Progenitor cell of endocrine pancreas (in vitro differentiated cells): Measurements from ENCODE around the gene SPEF2. TPM values are rescaled to one million over a fixed set of nuclear protein-coding genes. Genes with fewer than 3 reads are reported as not detected.

Experiments
- DNase-seq: peaks from one replicate; pipeline ENCODE4 v3.0.0; 2021; ENCODE audit warnings: low spot score; ENCODE audit not compliant: unreplicated experiment
- H3K27ac Mint-ChIP-seq: 2 replicates; pipeline ENCODE4 v1.8.0; 2021; ENCODE audit warnings: mild to moderate bottlenecking, moderate library complexity, mixed read lengths
- H3K27me3 Mint-ChIP-seq: 2 replicates; pipeline ENCODE4 v1.8.0; 2021; ENCODE audit warnings: mixed read lengths
- H3K36me3 Mint-ChIP-seq: 2 replicates; pipeline ENCODE4 v1.8.0; 2022; ENCODE audit warnings: mixed read lengths; ENCODE audit not compliant: insufficient read depth
- H3K4me1 Mint-ChIP-seq: 2 replicates; pipeline ENCODE4 v1.8.0; 2021; ENCODE audit warnings: low read depth, mixed read lengths
- H3K4me3 Mint-ChIP-seq: 2 replicates; pipeline ENCODE4 v1.8.0; 2021; ENCODE audit warnings: low read depth, mild to moderate bottlenecking, moderate library complexity, mixed read lengths
- H3K9me3 Mint-ChIP-seq: 2 replicates; pipeline ENCODE4 v1.8.0; 2021; ENCODE audit warnings: low read depth, mixed read lengths
- total RNA-seq: library from RNA; stranded (reverse); gene quantifications from 2 replicates; pipeline ENCODE4 v1.2.1, GENCODE V29; 2021
- TF ChIP-seq, protein P1 (sequence below): fragments of 200-600 bp; sonication (generic); IDR thresholded peaks from one replicate; pipeline ENCODE4 v1.5.0; 2021; ENCODE audit warnings: antibody characterized with exemption, mild to moderate bottlenecking; ENCODE audit not compliant: unreplicated experiment

The SPEF2 gene
- total RNA-seq, 1 donor from 2014 or later, result 16.0 TPM

DNA sequence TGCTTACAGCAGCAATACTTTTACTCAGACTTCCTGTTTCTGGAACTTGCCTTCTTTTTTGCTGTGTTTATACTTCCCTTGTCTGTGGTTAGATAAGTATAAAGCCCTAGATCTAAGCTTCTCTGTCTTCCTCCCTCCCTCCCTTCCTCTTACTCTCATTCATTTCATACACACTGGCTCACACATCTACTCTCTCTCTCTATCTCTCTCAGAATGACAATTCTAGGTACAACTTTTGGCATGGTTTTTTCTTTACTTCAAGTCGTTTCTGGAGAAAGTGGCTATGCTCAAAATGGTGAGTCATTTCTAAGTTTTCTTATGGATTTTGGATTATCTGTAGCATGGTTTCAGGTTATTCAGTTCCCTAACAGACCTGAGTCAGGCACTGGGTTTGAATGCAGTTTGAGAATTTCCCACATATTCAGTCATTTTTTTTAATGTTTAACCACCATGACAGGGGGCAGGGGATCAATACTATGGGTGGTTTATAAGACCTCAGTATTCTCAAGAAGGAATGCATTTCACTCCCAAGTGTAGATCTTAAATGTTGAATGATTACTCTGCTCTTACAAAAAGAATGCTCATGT, 239.2 kb downstream of the SPEF2 start, which contains the start of gene IL7R:
IL7R (plus strand) TSS at position 127 of the 587 bp plus-strand sequence; CDS start at position 214, 87 bp downstream.
- no peak for DNase-seq
- H3K9me3 Mint-ChIP-seq, result no peaks in the 10 kb centered on the region
- H3K36me3 Mint-ChIP-seq, result no peaks in the 10 kb centered on the region
- TF ChIP-seq, protein P1, sequence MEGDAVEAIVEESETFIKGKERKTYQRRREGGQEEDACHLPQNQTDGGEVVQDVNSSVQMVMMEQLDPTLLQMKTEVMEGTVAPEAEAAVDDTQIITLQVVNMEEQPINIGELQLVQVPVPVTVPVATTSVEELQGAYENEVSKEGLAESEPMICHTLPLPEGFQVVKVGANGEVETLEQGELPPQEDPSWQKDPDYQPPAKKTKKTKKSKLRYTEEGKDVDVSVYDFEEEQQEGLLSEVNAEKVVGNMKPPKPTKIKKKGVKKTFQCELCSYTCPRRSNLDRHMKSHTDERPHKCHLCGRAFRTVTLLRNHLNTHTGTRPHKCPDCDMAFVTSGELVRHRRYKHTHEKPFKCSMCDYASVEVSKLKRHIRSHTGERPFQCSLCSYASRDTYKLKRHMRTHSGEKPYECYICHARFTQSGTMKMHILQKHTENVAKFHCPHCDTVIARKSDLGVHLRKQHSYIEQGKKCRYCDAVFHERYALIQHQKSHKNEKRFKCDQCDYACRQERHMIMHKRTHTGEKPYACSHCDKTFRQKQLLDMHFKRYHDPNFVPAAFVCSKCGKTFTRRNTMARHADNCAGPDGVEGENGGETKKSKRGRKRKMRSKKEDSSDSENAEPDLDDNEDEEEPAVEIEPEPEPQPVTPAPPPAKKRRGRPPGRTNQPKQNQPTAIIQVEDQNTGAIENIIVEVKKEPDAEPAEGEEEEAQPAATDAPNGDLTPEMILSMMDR, result no peak
- H3K27ac Mint-ChIP-seq, result no peak within 1 kb of the TSS
- H3K4me3 Mint-ChIP-seq, result no peak within 1 kb of the TSS
- no peaks in the 10 kb centered on the region for H3K27me3 Mint-ChIP-seq
- peaks cover 5% of the 10 kb centered on the region for H3K4me1 Mint-ChIP-seq

DNA sequence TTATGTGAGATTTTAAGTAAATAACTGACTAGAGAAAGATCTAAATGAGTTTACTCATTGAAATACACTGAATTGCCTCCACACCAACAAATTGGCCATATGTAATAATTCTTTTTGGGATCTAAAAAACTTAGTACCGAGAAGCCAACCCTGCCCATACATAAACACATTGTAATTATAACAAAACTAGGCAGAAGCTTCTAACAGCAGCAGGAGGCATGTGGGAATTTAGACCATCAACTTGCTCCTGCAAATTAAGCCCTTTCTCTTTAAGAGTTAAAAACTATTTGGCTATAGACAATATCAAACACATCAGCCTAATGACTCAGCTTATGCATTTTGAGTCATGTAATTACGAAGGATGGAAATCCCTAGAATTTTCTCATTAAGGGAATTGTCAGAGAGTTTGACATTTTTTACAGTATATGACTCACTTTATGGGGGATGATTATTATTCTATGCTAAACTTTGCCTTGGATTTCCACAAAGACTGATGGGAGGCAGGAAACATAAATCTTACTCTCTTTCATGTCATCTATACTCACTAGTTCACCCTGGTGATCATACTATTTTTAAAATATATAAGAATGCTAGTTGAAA, 240.0 kb downstream of the SPEF2 start:
- no peak overlapping the region for H3K4me3 Mint-ChIP-seq
- TF ChIP-seq, protein P1, result no peak
- no peaks in the 10 kb centered on the region for H3K36me3 Mint-ChIP-seq
- H3K4me1 Mint-ChIP-seq, result peaks cover 5% of the 10 kb centered on the region
- H3K9me3 Mint-ChIP-seq, result no peaks in the 10 kb centered on the region
- DNase-seq, result no peak
- H3K27ac Mint-ChIP-seq, result no peak overlapping the region
- no peaks in the 10 kb centered on the region for H3K27me3 Mint-ChIP-seq

DNA sequence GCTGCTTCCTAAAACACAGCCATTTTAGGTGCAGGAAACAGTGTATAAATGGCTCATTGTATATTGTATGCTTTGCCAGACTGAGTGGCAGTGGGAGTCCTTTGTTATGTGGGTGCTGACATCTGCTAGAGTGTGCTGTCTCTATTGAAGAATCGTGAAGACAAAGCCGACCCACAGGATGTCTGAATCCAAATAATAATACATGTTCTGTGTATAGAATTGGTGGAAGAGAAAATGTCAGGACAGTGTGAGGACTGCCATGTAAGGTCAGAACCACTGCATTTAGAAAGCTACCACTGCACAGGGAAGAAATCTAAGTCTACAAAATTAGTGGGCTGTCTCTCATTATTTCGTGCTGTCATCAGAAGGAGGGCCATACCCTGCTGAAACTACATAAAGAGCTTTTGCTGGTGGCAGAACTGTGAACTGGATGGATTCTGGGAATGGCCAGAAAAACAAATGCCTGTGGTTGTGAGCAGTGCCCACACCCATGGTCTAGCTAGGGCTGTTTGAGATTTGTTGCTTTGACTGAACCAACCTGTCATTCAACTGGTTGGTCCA, 241.5 kb downstream of the SPEF2 start:
- TF ChIP-seq, protein P1, result no peak
- peaks cover 4% of the 10 kb centered on the region for H3K9me3 Mint-ChIP-seq
- H3K36me3 Mint-ChIP-seq, result no peaks in the 10 kb centered on the region
- DNase-seq, result no peak
- peaks cover 7% of the 10 kb centered on the region for H3K4me1 Mint-ChIP-seq
- no peak overlapping the region for H3K4me3 Mint-ChIP-seq
- no peaks in the 10 kb centered on the region for H3K27me3 Mint-ChIP-seq
- H3K27ac Mint-ChIP-seq, result no peak overlapping the region

DNA sequence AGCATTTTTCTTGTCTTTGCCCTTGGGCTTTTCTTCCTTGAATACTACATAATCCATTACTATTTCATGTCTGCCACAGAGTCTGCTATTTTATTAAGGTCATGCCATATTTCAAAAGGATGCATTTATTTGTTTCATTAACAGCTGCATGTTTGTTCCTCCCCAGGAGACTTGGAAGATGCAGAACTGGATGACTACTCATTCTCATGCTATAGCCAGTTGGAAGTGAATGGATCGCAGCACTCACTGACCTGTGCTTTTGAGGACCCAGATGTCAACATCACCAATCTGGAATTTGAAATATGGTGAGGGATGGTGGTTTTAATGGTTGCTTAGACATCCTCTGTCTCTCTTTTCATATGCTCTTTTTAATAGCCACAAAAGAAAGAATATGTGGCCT, 243.0 kb downstream of the SPEF2 start:
- no peaks in the 10 kb centered on the region for H3K36me3 Mint-ChIP-seq
- H3K9me3 Mint-ChIP-seq, result peaks cover 4% of the 10 kb centered on the region
- no peak overlapping the region for H3K27ac Mint-ChIP-seq
- no peak for DNase-seq
- no peak overlapping the region for H3K4me3 Mint-ChIP-seq
- no peaks in the 10 kb centered on the region for H3K27me3 Mint-ChIP-seq
- H3K4me1 Mint-ChIP-seq, result peaks cover 4% of the 10 kb centered on the region
- TF ChIP-seq, protein P1, result no peak

DNA sequence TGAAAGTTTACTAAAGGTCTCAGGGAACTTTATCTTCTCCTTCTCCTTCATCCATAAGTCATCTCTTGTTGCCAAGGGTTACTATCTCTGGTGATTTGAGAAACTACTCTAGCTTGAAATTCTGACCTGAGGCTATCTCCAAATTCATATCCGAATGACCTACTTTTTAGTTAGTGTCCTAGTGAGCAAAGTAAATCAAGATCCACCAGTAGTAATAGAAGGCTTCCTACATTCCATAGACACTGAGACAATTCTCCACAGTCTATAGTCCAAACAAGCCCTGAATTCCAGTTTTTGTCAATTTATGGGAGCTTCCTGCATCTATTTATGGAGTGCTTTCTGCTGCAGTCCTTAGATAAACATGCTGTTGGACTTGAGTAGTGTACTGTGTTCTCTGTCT, 244.1 kb downstream of the SPEF2 start:
- Mint-ChIP-seq H3K4me3 (no peak overlapping the region), H3K4me1 (peaks cover 3% of the 10 kb centered on the region), H3K36me3 (no peaks in the 10 kb centered on the region), H3K9me3 (peaks cover 4% of the 10 kb centered on the region), H3K27ac (no peak overlapping the region), H3K27me3 (no peaks in the 10 kb centered on the region)
- no peak for DNase-seq
- TF ChIP-seq, protein P1, result no peak
